Measurements from ENCODE around the gene USP16.
"Not testable (repeated sequence)": the region's sequence is repeated elsewhere in the genome, so short reads cannot be mapped to it uniquely, and the experiment has no call there.

The USP16 gene

GRCh38 chr21:29024474-29025327, at the start of gene USP16:
TSS of gene USP16 (plus strand) at chr21:29024668. CDS start at chr21:29027914, 3,246 bp downstream.
- peak; percentile 83 to 100 (median 97) for DNase-seq

- no peak for DNase-seq
These were observed 49.1 kb upstream of the USP16 start for GRCh38 chr21:28975397-28975796.

- DNase-seq: no peak
These were observed 45.4 kb upstream of the USP16 start for GRCh38 chr21:28979092-28979491.

GRCh38 chr21:28982637-28983036, 41.8 kb upstream of the USP16 start:
- DNase-seq: no peak

- no peak for DNase-seq
These were observed 37.8 kb upstream of the USP16 start for GRCh38 chr21:28986677-28987076.

- DNase-seq: peak in 5 of 56 donors; percentile 3 to 33 (median 6)
These were observed 36.3 kb upstream of the USP16 start for GRCh38 chr21:28988146-28988545.

- peak in 1 of 56 donors; percentile 75 for DNase-seq
These were observed 32.5 kb upstream of the USP16 start for GRCh38 chr21:28991861-28992525.

GRCh38 chr21:28992526-28993292, 31.8 kb upstream of the USP16 start, which contains the start of gene LTN1:
TSS of gene LTN1 (minus strand) at chr21:28992877. CDS start at chr21:28992805, 72 bp downstream.
- DNase-seq: peak; percentile 86 to 100 (median 99)

- no peak for DNase-seq
These were observed 31.2 kb upstream of the USP16 start for GRCh38 chr21:28993293-28993629.

- peak; percentile 28 to 97 (median 92) for DNase-seq
These were observed 21.9 kb upstream of the USP16 start for GRCh38 chr21:29002442-29003144.

GRCh38 chr21:29005696-29006095, 18.8 kb upstream of the USP16 start:
- DNase-seq: no peak

- DNase-seq: no peak
These were observed 17.3 kb upstream of the USP16 start for GRCh38 chr21:29007135-29007534.

- DNase-seq: no peak
These were observed 16.7 kb upstream of the USP16 start for GRCh38 chr21:29007810-29008209.

- DNase-seq: no peak
These were observed 16.1 kb upstream of the USP16 start for GRCh38 chr21:29008367-29008766.

GRCh38 chr21:29011236-29011635, 13.2 kb upstream of the USP16 start:
- DNase-seq: not testable (repeated sequence)

- DNase-seq: no peak
These were observed 6.7 kb upstream of the USP16 start for GRCh38 chr21:29017639-29018237.

- DNase-seq: no peak
These were observed 5.9 kb upstream of the USP16 start for GRCh38 chr21:29018540-29018939.

GRCh38 chr21:29022166-29022565, 2.3 kb upstream of the USP16 start:
- no peak for DNase-seq

- DNase-seq: no peak
These were observed 853 bp downstream of the USP16 start for GRCh38 chr21:29025328-29025713.

GRCh38 chr21:29029524-29029923, 5.1 kb downstream of the USP16 start:
- no peak for DNase-seq

- DNase-seq: no peak
These were observed 6.4 kb downstream of the USP16 start for GRCh38 chr21:29030909-29031308.
